PC-9 (cell line): ENCODE results near the gene TOR1A.

Source experiments
- EZH2 ChIP-seq: fragments of 200-600 bp; sonication (generic); IDR thresholded peaks from 2 replicates; pipeline ENCODE4 v1.8.0; 2017; ENCODE audit warnings: antibody characterized with exemption, low read depth
- TF ChIP-seq, protein P1 (sequence below): fragments of 200-600 bp; sonication (generic); conservative IDR thresholded peaks from 2 replicates; pipeline ENCODE4 v1.6.1; 2017; ENCODE audit warnings: mixed run types, antibody characterized with exemption, mild to moderate bottlenecking, moderate library complexity

DNA sequence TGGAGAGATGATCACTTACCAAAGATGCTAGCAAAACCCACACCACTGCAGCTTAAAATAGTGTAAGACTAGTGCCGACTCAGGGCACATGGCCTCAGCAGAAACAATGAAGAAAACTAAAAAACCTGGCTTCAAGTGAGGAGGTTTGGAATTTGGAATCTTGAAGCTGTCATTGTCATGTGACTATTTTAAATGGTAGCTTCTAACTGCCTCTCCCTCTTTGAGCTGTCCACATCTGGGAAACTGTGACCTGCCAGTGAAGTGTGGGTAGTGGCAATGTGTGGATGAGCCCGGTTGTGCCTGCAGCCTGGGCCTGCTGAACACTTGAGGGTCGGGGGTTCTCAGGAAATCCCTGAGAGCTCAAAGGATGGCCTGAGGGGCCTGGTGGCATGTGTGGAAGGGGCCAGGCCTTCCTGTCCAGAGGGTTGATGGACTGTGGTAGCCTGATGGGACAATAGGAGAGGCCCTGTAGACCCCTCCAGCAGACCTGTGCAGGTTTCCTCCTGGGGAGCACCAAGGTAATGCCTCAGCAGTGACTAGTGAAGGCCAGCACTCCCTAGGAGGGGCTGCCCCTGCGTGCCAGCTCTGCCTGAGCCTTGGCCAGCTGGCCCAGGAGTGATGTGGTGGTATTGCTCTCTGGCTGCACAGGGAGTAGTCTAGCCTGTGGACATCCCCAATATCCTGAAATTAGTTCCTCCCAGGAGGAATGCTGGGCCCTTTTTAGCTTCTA lies 24.9 kb upstream of the TOR1A start:
- TF ChIP-seq, protein P1, sequence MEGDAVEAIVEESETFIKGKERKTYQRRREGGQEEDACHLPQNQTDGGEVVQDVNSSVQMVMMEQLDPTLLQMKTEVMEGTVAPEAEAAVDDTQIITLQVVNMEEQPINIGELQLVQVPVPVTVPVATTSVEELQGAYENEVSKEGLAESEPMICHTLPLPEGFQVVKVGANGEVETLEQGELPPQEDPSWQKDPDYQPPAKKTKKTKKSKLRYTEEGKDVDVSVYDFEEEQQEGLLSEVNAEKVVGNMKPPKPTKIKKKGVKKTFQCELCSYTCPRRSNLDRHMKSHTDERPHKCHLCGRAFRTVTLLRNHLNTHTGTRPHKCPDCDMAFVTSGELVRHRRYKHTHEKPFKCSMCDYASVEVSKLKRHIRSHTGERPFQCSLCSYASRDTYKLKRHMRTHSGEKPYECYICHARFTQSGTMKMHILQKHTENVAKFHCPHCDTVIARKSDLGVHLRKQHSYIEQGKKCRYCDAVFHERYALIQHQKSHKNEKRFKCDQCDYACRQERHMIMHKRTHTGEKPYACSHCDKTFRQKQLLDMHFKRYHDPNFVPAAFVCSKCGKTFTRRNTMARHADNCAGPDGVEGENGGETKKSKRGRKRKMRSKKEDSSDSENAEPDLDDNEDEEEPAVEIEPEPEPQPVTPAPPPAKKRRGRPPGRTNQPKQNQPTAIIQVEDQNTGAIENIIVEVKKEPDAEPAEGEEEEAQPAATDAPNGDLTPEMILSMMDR, result no peak
- no peak for TF ChIP-seq EZH2
